Measurements from ENCODE around the gene KCNIP4. TPM values are rescaled to one million over a fixed set of nuclear protein-coding genes. Genes with fewer than 3 reads are reported as not detected.

The KCNIP4 gene
- total RNA-seq, 1 donor from 2014 or later: not detected

DNA sequence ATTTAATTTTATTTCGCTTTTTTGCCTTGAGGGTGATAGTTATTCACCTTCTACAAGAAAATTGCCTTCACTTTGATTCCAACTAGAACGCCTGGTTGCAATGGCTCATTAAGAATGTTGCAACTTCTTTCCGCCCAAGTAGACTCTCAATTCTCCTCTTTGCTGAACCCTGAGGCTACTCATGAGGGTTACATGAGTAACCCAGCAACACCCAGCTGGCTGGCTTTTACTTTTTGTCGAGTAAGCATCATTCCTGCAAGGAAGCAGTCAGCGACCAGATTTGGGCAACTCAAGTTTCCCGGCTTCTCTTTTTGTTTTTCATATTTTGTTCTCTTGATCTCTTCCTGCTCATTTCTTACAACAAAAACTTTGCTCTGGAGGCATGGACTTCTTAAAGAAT is 752.9 kb downstream of the KCNIP4 start:
- no peak overlapping the region for H3K27ac ChIP-seq
- DNase-seq (no peak), ATAC-seq (no peak)
- no peaks in the 10 kb centered on the region for H3K4me1 ChIP-seq
- H3K4me3 ChIP-seq: no peak overlapping the region
- no peaks in the 10 kb centered on the region for H3K27me3 ChIP-seq
- no peaks in the 10 kb centered on the region for H3K36me3 ChIP-seq
- TF ChIP-seq CTCF (IDR thresholded peaks at IDR 0.05): no peak
- no peaks in the 10 kb centered on the region for H3K9me3 ChIP-seq
- intact Hi-C loops (cut with DNase I): no loop called here

- Histone ChIP-seq H3K36me3 (no peaks in the 10 kb centered on the region), H3K27me3 (no peaks in the 10 kb centered on the region), H3K4me3 (no peak overlapping the region), H3K4me1 (no peaks in the 10 kb centered on the region), H3K9me3 (no peaks in the 10 kb centered on the region), H3K27ac (no peak overlapping the region)
- intact Hi-C loops (cut with DNase I): no loop called here
- no peak for DNase-seq
- TF ChIP-seq CTCF (IDR thresholded peaks at IDR 0.05): no peak
- no peak for ATAC-seq
Measured at GRCh38 chr4:21192367-21192766, 756.2 kb downstream of the KCNIP4 start.

- no peak for ATAC-seq
- DNase-seq: no peak
- no peak for TF ChIP-seq CTCF (IDR thresholded peaks at IDR 0.05)
- H3K27me3 ChIP-seq: no peaks in the 10 kb centered on the region
- no peaks in the 10 kb centered on the region for H3K4me1 ChIP-seq
- H3K4me3 ChIP-seq: no peak overlapping the region
- intact Hi-C loops (cut with DNase I): no loop called here
- H3K27ac ChIP-seq: no peak overlapping the region
- H3K9me3 ChIP-seq: no peaks in the 10 kb centered on the region
- no peaks in the 10 kb centered on the region for H3K36me3 ChIP-seq
Measured at GRCh38 chr4:21191317-21191716, 757.3 kb downstream of the KCNIP4 start.

GRCh38 chr4:21184788-21185187 is 763.8 kb downstream of the KCNIP4 start:
- H3K36me3 ChIP-seq: no peaks in the 10 kb centered on the region
- intact Hi-C loops (cut with DNase I): no loop called here
- H3K9me3 ChIP-seq: no peaks in the 10 kb centered on the region
- no peaks in the 10 kb centered on the region for H3K27me3 ChIP-seq
- no peak for TF ChIP-seq CTCF (IDR thresholded peaks at IDR 0.05)
- H3K4me1 ChIP-seq: no peaks in the 10 kb centered on the region
- ATAC-seq: no peak
- H3K4me3 ChIP-seq: no peak overlapping the region
- no peak overlapping the region for H3K27ac ChIP-seq
- no peak for DNase-seq

DNA sequence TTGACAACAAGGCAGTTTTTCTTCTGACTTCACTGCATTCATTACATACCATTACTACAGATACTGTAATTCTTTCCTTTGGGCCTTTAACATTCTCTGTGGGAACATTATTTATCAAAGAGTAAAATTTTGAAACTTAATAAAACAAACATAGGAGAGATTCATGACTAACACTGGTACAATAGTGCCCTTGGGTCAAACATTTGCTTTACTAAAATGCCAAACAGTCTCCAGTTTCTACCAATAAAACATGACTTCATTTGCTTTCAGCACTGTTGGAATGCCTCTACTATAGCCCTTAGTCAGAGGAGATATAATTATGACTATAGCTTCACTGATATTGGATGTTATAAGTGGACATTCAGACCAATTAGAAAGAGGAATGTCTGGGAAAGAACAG is 766.9 kb downstream of the KCNIP4 start:
- no peak overlapping the region for H3K4me3 ChIP-seq
- intact Hi-C loops (cut with DNase I): no loop called here
- ATAC-seq: no peak
- H3K27me3 ChIP-seq: no peaks in the 10 kb centered on the region
- TF ChIP-seq CTCF (IDR thresholded peaks at IDR 0.05): no peak
- no peak overlapping the region for H3K27ac ChIP-seq
- no peak for DNase-seq
- H3K9me3 ChIP-seq: no peaks in the 10 kb centered on the region
- no peaks in the 10 kb centered on the region for H3K4me1 ChIP-seq
- H3K36me3 ChIP-seq: no peaks in the 10 kb centered on the region

DNA sequence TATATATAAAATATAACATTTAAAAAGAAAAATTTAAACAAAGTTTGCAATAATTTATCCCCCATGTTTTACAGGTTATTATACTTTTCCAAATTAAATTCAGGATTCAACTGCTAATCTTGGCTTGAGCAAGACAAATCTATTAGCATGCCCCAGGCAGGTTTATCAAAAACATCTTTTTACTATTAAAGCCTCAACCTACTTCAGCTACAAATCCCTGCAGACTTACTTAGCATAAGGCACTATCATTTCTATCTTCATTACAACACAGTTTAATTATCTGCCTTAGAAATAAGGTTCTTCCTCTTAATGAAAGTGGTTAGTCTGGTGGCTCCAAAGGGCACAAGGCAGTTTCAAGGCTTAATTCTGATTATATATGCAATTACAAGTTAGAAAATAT is 770.7 kb downstream of the KCNIP4 start:
- Histone ChIP-seq H3K27ac (no peak overlapping the region), H3K4me3 (no peak overlapping the region), H3K36me3 (no peaks in the 10 kb centered on the region), H3K9me3 (no peaks in the 10 kb centered on the region), H3K27me3 (no peaks in the 10 kb centered on the region), H3K4me1 (no peaks in the 10 kb centered on the region)
- intact Hi-C loops (cut with DNase I): no loop called here
- no peak for TF ChIP-seq CTCF (IDR thresholded peaks at IDR 0.05)
- ATAC-seq (no peak), DNase-seq (no peak)

Data from upper lobe of right lung (tissue), 1 donor.